ENCODE measurements around the gene FRRS1.
"Not testable (repeated sequence)": the region's sequence is repeated elsewhere in the genome, so short reads cannot be mapped to it uniquely, and the experiment has no call there.

FRRS1 gene

DNA sequence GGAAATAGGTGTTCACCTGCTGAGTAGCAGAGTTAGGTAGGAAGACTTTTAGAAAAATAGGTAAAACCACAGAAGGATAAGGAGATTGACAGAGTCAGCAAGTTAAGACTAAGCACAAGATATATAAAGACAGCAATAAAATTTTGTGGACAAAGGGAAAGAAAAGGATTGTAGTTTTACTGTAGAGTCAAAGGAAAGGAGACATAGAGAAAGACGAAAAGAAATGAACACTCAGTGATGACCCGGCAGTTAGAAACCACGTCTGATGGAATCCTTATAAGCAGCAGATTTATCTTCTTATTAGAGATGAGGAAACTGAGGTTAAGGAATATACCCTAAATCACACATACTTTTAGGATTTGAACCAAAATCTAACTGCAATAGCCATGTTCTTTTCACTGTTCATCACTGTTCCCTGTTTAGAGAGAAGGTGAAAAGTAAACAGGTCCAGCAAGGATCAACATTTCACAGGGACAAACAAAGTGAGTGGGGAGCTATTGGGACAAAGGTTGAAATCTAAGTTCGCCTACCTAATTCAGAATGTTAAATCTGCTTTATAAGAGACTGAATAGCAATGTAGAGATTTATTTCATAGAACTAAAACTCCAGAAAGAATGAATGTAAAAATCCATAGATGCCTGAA, 6.8 kb downstream of the FRRS1 start:
- no peak overlapping the region for H3K4me2 ChIP-seq (ENCODE audit: insufficient read depth, low read length)
- ATAC-seq (ENCODE audit: insufficient read depth, low read depth) (no peak), DNase-seq (no peak)
- no peak overlapping the region for H2AFZ ChIP-seq (ENCODE audit: low read depth, low read length)
- no peaks in the 10 kb centered on the region for H3K36me3 ChIP-seq (ENCODE audit: insufficient read depth, low read length)
- no peaks in the 10 kb centered on the region for H3K27me3 ChIP-seq (ENCODE audit: insufficient read depth, low read length, poor library complexity)
- no peaks in the 10 kb centered on the region for H4K20me1 ChIP-seq (ENCODE audit: insufficient read depth, low read length)
- no peaks in the 10 kb centered on the region for H3K79me2 ChIP-seq (ENCODE audit: insufficient read depth, low read length)
- no peaks in the 10 kb centered on the region for H3K9me3 ChIP-seq (ENCODE audit: insufficient read depth, low read length, severe bottlenecking)
- peaks cover 8% of the 10 kb centered on the region for H3K4me1 ChIP-seq (ENCODE audit: insufficient read depth, low read length)
- H3K9ac ChIP-seq (ENCODE audit: low read depth, low read length): no peak overlapping the region
- no peak overlapping the region for H3K27ac ChIP-seq (ENCODE audit: low read length)
- no peak overlapping the region for H3K4me3 ChIP-seq (ENCODE audit: low read depth in 1 of 2, low read length in 2 of 2)
- TF ChIP-seq, protein P1, sequence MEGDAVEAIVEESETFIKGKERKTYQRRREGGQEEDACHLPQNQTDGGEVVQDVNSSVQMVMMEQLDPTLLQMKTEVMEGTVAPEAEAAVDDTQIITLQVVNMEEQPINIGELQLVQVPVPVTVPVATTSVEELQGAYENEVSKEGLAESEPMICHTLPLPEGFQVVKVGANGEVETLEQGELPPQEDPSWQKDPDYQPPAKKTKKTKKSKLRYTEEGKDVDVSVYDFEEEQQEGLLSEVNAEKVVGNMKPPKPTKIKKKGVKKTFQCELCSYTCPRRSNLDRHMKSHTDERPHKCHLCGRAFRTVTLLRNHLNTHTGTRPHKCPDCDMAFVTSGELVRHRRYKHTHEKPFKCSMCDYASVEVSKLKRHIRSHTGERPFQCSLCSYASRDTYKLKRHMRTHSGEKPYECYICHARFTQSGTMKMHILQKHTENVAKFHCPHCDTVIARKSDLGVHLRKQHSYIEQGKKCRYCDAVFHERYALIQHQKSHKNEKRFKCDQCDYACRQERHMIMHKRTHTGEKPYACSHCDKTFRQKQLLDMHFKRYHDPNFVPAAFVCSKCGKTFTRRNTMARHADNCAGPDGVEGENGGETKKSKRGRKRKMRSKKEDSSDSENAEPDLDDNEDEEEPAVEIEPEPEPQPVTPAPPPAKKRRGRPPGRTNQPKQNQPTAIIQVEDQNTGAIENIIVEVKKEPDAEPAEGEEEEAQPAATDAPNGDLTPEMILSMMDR (IDR thresholded peaks at IDR 0.05; ENCODE audit: borderline replicate concordance, extremely low read depth, low read length, poor library complexity, severe bottlenecking): no peak
- TF ChIP-seq EZH2 (IDR thresholded peaks at IDR 0.05; ENCODE audit: borderline replicate concordance, low read depth, low read length, severe bottlenecking): no peak

- H3K4me2 ChIP-seq (ENCODE audit: insufficient read depth, low read length): not testable (repeated sequence)
Measured at GRCh38 chr1:99758686-99759517, 7.5 kb downstream of the FRRS1 start.

DNA sequence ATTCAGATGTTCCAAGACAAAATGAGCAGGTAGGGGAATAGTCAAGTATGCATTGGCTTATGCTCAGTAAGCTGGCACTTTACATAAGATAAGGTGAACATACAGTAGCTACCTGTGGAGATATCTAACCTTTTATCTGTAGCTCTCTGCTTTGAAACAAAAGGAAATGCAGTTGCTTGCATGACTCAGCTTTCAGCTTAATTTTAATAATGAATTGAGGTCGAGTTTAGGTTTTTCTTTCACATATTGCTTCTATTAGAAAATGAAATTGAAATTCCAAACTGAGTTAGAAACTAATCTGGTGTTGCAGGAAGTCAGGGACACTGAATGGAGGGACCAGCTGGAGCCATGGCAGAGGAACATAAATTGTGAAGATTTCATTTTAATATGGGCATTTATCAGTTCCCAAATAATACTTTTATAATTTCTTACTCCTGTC, 8.3 kb downstream of the FRRS1 start:
- no peak for DNase-seq
- no peaks in the 10 kb centered on the region for H3K9me3 ChIP-seq (ENCODE audit: insufficient read depth, low read length, severe bottlenecking)
- H3K79me2 ChIP-seq (ENCODE audit: insufficient read depth, low read length): no peaks in the 10 kb centered on the region
- H3K27ac ChIP-seq (ENCODE audit: low read length): no peak overlapping the region
- H2AFZ ChIP-seq (ENCODE audit: low read depth, low read length): no peak overlapping the region
- no peaks in the 10 kb centered on the region for H4K20me1 ChIP-seq (ENCODE audit: insufficient read depth, low read length)
- H3K4me2 ChIP-seq (ENCODE audit: insufficient read depth, low read length): no peak overlapping the region
- no peaks in the 10 kb centered on the region for H3K27me3 ChIP-seq (ENCODE audit: insufficient read depth, low read length, poor library complexity)
- TF ChIP-seq EZH2 (IDR thresholded peaks at IDR 0.05; ENCODE audit: borderline replicate concordance, low read depth, low read length, severe bottlenecking): no peak
- TF ChIP-seq, protein P1 (IDR thresholded peaks at IDR 0.05; ENCODE audit: borderline replicate concordance, extremely low read depth, low read length, poor library complexity, severe bottlenecking): no peak
- H3K4me3 ChIP-seq (ENCODE audit: low read depth in 1 of 2, low read length in 2 of 2): no peak overlapping the region
- no peak overlapping the region for H3K9ac ChIP-seq (ENCODE audit: low read depth, low read length)
- peaks cover 4% of the 10 kb centered on the region; the same call in 1 of the 2 replicates for H3K4me1 ChIP-seq (ENCODE audit: insufficient read depth, low read length)
- H3K36me3 ChIP-seq (ENCODE audit: insufficient read depth, low read length): no peaks in the 10 kb centered on the region
- ATAC-seq (ENCODE audit: insufficient read depth, low read depth): no peak

More at GRCh38 chr1:99758686-99759517, 7.5 kb downstream of the FRRS1 start:
- H4K20me1 ChIP-seq (ENCODE audit: insufficient read depth, low read length); DNase-seq; H2AFZ ChIP-seq (ENCODE audit: low read depth, low read length); H3K4me3 ChIP-seq (ENCODE audit: low read depth in 1 of 2, low read length in 2 of 2); H3K9ac ChIP-seq (ENCODE audit: low read depth, low read length); H3K36me3 ChIP-seq (ENCODE audit: insufficient read depth, low read length); ATAC-seq (ENCODE audit: insufficient read depth, low read depth); H3K27ac ChIP-seq (ENCODE audit: low read length); H3K9me3 ChIP-seq (ENCODE audit: insufficient read depth, low read length, severe bottlenecking); H3K27me3 ChIP-seq (ENCODE audit: insufficient read depth, low read length, poor library complexity); H3K4me1 ChIP-seq (ENCODE audit: insufficient read depth, low read length); H3K79me2 ChIP-seq (ENCODE audit: insufficient read depth, low read length): not testable (repeated sequence)

DNA sequence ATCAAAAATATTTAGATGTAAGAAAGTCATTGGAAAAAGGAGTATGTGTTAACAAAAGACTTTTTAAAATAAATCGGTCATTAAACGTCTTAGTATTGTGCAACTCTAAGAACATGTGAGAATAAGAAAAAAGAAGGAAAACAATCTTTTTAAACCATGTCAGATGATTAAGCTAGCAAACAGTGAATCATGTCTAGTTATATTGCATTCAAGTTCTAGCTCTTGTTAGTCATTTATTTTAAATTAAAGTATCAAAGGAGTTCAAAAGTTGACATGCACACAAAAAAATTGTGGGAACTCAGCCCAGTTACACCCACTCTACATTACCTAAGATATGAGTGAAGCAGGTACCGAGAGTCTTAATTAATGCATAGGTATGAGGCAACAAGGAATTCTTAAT, 9.8 kb downstream of the FRRS1 start:
- TF ChIP-seq, protein P1 (IDR thresholded peaks at IDR 0.05; ENCODE audit: borderline replicate concordance, extremely low read depth, low read length, poor library complexity, severe bottlenecking): no peak
- TF ChIP-seq EZH2 (IDR thresholded peaks at IDR 0.05; ENCODE audit: borderline replicate concordance, low read depth, low read length, severe bottlenecking): no peak
- ATAC-seq (ENCODE audit: insufficient read depth, low read depth) (no peak), DNase-seq (no peak)
- H4K20me1 ChIP-seq (ENCODE audit: insufficient read depth, low read length): no peaks in the 10 kb centered on the region
- H3K79me2 ChIP-seq (ENCODE audit: insufficient read depth, low read length): peaks cover 2% of the 10 kb centered on the region; the same call in 1 of the 2 replicates
- no peak overlapping the region for H3K27ac ChIP-seq (ENCODE audit: low read length)
- no peak overlapping the region for H3K9ac ChIP-seq (ENCODE audit: low read depth, low read length)
- peaks cover 4% of the 10 kb centered on the region; the same call in 1 of the 2 replicates for H3K4me1 ChIP-seq (ENCODE audit: insufficient read depth, low read length)
- no peaks in the 10 kb centered on the region for H3K9me3 ChIP-seq (ENCODE audit: insufficient read depth, low read length, severe bottlenecking)
- H3K27me3 ChIP-seq (ENCODE audit: insufficient read depth, low read length, poor library complexity): no peaks in the 10 kb centered on the region
- H2AFZ ChIP-seq (ENCODE audit: low read depth, low read length): no peak overlapping the region
- no peak overlapping the region for H3K4me3 ChIP-seq (ENCODE audit: low read depth in 1 of 2, low read length in 2 of 2)
- no peak overlapping the region for H3K4me2 ChIP-seq (ENCODE audit: insufficient read depth, low read length)
- H3K36me3 ChIP-seq (ENCODE audit: insufficient read depth, low read length): no peaks in the 10 kb centered on the region

Data from DND-41 (cell line).